Duodenal mucosa (tissue), 2 donors: Measurements from ENCODE around the gene UBAP1L.
A peak's percentile ranks its signal among the peaks of the same experiment; 100 is the strongest.
"Not testable (repeated sequence)": the region's sequence is repeated elsewhere in the genome, so short reads cannot be mapped to it uniquely, and the experiment has no call there.

ENCODE experiments used
- H3K27ac ChIP-seq: one replicate; pipeline ENCODE4 v1.7.0; 2013; ENCODE audit warnings: low read depth, low read length
- H3K27me3 ChIP-seq, 2 donors: one replicate each; pipeline ENCODE4 v1.7.0; 2013; ENCODE audit warnings: low read length in 2 of 2, control low read depth in 1 of 2; ENCODE audit not compliant: insufficient read depth in 2 of 2, control insufficient read depth in 1 of 2
- H3K36me3 ChIP-seq, 2 donors: one replicate each; pipeline ENCODE4 v1.7.0; 2013; ENCODE audit warnings: low read length in 2 of 2, control low read depth in 1 of 2; ENCODE audit not compliant: insufficient read depth in 2 of 2, control insufficient read depth in 1 of 2
- H3K4me1 ChIP-seq, 2 donors: one replicate each; pipeline ENCODE4 v1.7.0; 2013; ENCODE audit warnings: low read length in 2 of 2, control low read depth in 1 of 2; ENCODE audit not compliant: insufficient read depth in 2 of 2, control insufficient read depth in 1 of 2
- H3K4me3 ChIP-seq, 2 donors: one replicate each; pipeline ENCODE4 v1.7.0; 2013; ENCODE audit warnings: low read length in 2 of 2, low read depth in 1 of 2
- H3K9ac ChIP-seq, 2 donors: one replicate each; pipeline ENCODE4 v1.7.0; 2013; ENCODE audit warnings: low read length in 2 of 2, low read depth in 1 of 2
- H3K9me3 ChIP-seq, 2 donors: one replicate each; pipeline ENCODE4 v1.7.0; 2013; ENCODE audit warnings: low read length in 2 of 2, control low read depth in 1 of 2; ENCODE audit not compliant: control insufficient read depth in 1 of 2

UBAP1L gene

DNA sequence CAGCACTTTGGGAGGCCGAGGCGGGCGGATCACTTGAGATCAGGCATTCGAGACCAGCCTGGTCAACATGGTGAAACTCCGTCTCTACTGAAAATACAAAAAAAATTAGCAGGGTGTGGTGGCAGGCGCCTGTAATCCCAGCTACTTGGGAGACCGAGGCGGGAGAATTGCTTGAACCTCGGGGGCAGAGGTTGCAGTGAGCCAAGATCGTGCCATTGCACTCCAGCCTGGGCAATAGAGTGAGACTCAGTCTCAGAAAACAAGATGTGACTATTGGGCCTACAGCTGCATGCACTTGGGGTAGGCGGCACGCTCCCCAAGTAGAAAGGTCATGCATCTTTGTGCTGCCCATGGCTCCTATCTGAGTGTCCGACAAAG lies 21.2 kb downstream of the UBAP1L start:
- not testable (repeated sequence) for H3K9me3 ChIP-seq, H3K9ac ChIP-seq, H3K4me3 ChIP-seq, H3K27ac ChIP-seq, H3K27me3 ChIP-seq
- Histone ChIP-seq H3K4me1 (peaks cover 25 to 36% of the 10 kb centered on the region in 2 donors), H3K36me3 (peaks cover 11 to 12% of the 10 kb centered on the region in 2 donors)

DNA sequence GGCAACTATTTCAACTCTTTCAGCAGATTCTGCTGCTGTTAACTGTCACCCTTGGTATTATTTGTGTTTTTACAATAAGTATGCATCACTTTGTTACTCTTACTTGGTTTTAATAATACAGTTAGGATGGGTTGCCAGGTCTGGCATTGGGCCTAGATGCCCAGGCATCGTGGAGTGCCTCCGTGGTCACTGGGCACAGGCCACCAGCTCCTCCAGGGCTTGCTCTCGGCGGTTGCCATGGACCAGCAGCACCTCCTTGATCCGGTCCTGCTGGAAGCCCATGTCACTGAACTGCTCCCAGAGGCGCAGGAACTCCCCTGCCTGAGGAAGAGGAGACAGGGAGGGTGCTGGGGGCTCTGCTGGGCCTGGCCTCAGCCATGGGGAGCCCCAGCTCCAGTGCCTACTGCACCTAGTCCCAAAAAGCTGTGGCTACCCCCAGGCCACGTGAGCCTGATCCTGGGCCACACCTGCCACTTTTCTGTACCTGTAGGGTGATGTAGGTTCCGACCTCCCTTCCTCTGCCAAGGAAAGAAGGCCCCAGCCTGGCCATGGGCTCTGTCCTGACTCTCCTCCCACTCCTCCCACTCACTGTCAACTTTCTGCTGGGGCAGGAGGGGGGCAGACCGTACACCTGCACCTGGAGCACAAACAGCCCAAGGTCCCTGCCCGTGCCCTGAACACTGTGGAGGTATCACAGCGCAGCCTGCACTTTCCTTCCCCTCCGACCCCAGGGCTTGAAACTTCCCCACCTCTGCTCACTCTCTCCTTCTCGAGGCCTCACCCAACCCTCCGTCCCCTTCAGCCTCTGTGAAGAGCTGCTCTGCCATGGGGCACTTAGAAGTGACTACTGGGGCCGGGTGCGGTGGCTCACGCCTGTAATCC lies 21.8 kb downstream of the UBAP1L start:
- H3K9ac ChIP-seq = no peak overlapping the region
- no peaks in the 10 kb centered on the region for H3K27me3 ChIP-seq
- no peak overlapping the region for H3K27ac ChIP-seq
- no peaks in the 10 kb centered on the region for H3K9me3 ChIP-seq
- H3K4me1 ChIP-seq = peaks cover 32 to 42% of the 10 kb centered on the region in 2 donors
- no peak overlapping the region for H3K4me3 ChIP-seq
- peaks cover 5 to 6% of the 10 kb centered on the region in 2 donors for H3K36me3 ChIP-seq

DNA sequence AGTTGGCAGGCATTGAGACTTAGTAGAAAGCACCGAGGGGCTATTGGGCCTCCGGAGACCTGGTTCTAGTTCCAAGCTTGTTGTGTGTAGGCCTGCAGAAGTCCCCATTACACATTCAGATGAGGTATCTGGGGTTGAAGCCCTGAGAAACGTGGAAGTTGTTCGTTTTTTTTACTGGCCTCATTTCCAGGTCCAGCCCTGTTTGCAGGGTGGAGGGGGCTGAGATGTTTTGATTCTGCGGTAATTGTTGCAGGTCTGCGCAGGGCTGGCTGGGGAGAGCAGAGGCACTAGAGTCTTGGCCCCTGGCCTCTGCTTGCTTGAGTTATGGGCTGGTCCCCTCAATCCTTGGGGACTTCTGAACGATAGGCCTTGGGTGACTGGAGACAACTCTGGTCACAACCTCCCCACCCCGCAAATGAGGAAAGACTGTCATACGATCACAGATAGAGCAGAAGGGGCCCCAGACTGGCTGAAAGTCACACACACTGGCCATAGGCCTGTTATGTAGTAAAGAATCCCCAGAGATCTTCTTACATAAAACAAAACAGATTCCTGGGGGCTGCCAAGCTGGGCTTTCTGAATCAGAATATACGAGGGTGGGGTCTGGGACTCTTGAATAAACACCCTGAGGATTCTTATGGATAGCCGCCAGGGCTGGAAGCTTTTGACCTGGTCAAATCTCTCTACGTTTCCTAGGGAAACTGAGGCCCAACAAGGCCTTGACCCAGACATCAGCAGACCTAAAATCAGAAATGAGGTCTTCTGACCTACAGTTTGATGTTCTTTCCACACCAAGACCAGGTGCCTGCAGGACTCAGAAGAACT lies 22.8 kb downstream of the UBAP1L start:
- H3K27ac ChIP-seq = no peak overlapping the region
- peaks cover 41 to 52% of the 10 kb centered on the region in 2 donors for H3K4me1 ChIP-seq

DNA sequence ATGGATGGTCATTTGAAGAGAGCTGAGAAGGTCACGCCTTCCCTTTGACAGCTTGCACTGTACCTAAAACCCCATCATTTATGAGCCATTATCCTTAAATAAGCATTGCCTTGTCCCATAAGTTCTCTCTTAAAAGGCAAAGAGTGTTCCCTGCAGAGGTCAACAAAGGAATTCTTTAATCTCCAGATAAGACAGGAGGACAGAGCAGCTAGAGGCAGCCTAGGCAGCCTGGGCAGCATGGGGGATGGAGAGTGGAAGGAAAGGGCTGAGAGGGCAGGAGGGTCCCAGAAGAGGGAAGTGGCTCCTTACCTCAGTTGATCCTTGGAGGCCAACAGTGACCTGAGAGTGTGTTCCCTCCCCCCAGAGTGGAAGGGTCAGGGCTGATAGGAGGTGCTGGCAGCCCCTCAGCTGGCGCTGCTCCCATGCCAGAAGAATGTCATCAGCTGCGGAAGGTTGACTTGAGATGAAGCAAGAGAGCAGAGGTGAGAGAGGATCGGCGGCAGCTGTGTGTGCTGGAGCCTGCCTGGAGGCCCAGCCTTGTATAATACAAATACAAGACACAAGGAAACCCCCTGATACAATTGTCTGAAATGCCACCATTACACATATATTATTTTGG lies 25.7 kb downstream of the UBAP1L start:
- Histone ChIP-seq H3K4me1 (peaks cover 40 to 54% of the 10 kb centered on the region in 2 donors), H3K36me3 (no peaks in the 10 kb centered on the region), H3K27ac (peak overlapping the region; percentile 67), H3K9me3 (no peaks in the 10 kb centered on the region), H3K27me3 (no peaks in the 10 kb centered on the region), H3K4me3 (peak overlapping the region in 1 of 2 donors; percentile 30), H3K9ac (peak overlapping the region; percentile 4 to 58)

More for the DNA sequence above, 22.8 kb downstream of the UBAP1L start:
- no peak overlapping the region for H3K9ac ChIP-seq
- H3K27me3 ChIP-seq = no peaks in the 10 kb centered on the region
- no peaks in the 10 kb centered on the region for H3K9me3 ChIP-seq
- H3K4me3 ChIP-seq = no peak overlapping the region
- H3K36me3 ChIP-seq = no peaks in the 10 kb centered on the region

DNA sequence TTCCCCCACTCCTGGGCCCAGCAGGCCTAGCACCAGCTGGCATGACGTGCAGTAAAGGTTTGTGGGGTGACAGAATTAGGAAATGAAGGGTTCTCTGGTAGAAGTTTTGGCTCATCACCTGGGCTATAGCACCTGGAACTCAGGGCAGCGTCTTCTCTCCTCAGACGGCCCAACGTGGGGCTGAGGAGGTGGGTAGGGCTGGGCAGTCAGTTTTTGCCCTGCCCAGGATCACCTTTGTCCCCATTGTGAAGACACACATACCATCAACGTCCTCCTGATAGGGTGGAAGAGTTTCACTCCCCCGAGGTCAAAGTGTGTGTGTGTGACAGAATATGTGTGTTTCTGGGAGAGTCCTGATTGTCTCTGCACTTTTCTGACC lies 26.4 kb downstream of the UBAP1L start:
- Histone ChIP-seq H3K4me1 (peaks cover 38 to 55% of the 10 kb centered on the region in 2 donors), H3K36me3 (no peaks in the 10 kb centered on the region), H3K4me3 (no peak overlapping the region), H3K27me3 (no peaks in the 10 kb centered on the region), H3K9ac (peak overlapping the region; percentile 58 to 63), H3K9me3 (no peaks in the 10 kb centered on the region), H3K27ac (peak overlapping the region; percentile 67)

DNA sequence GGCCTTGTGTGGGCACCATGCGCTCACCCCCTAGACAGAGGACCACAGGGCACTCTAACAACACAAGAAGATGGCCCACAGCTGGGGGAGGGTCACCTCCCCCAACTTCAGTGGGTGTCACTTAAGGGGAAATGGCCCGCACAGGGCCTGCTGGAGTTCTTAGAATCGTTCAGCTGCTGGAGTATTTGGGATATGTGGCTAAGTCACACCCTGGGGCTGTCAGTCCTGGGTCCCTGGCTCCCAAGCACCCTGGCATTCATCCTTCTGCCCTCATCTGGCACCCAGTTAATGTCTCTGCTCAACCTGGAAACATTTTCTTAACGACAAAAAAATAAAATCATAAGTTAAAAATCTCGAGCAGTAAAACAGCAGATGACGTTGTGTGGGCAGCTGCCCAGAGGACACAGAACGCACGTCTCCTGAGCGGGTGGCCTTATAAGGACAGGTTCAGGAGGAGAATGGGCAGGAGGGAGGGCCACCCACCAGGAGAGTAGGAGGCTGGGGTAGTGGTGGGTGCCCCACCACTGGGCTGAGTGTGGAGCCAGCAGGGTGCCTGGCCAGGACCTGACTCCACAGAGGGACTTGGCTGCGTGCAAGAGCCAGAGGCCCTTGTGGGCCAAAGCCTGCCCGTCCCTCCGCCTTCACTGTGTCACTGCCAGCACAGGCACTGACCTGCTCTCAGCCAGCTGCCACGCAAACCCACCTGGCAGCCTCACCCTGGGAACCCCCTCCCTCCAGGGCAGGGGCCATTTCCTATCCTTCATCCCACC lies 26.9 kb downstream of the UBAP1L start:
- H3K4me3 ChIP-seq = no peak overlapping the region
- H3K4me1 ChIP-seq = peaks cover 38 to 61% of the 10 kb centered on the region in 2 donors
- no peaks in the 10 kb centered on the region for H3K9me3 ChIP-seq
- H3K27ac ChIP-seq = peak overlapping the region; percentile 67
- H3K36me3 ChIP-seq = no peaks in the 10 kb centered on the region
- H3K27me3 ChIP-seq = no peaks in the 10 kb centered on the region
- peak overlapping the region; percentile 58 to 63 for H3K9ac ChIP-seq

DNA sequence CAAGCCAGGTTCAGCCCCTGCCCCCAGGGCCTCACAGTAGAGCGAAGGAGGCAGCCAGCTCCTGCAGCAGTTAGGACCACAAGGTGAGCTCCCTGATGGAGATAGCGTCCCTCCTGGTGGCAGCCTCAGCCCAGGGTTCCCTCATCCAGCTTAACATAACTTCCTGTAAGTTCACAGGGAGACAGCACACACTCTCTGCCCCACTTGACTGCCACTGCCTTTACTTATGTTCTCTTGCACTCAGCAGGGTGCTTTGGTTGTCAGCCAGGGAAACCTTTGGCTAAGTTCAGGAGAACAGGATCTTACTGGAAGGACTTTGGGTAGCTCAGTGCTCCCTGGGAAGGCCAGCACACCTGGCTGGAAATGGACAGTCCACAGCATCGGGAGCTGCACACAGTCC lies 27.6 kb downstream of the UBAP1L start:
- H3K4me1 ChIP-seq = peaks cover 44 to 67% of the 10 kb centered on the region in 2 donors
- peak overlapping the region in 1 of 2 donors; percentile 58 for H3K9ac ChIP-seq
- peak overlapping the region; percentile 35 for H3K27ac ChIP-seq
- H3K9me3 ChIP-seq = no peaks in the 10 kb centered on the region
- no peak overlapping the region for H3K4me3 ChIP-seq
- H3K27me3 ChIP-seq = no peaks in the 10 kb centered on the region
- no peaks in the 10 kb centered on the region for H3K36me3 ChIP-seq

DNA sequence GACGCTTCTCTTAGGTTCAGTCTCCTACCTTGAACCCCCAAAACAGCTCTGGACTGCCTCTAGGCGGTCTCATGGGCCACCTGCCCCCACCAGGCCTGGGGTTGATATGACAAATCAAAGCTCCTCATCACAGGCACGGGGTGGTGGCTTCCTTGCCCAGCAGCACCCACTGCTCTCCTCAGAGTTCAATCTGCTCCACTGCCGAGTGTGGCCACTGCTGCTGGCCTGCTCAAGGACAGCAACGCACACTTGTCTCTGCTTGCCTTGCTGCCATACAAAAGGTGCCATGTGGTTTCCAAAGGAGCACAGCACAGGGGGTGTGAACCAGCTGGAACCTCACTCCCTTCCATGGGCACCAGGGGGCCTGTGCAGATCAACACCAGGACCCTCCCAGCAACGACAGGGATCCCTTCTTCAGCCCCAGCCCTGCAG lies 28.3 kb downstream of the UBAP1L start:
- no peak overlapping the region for H3K27ac ChIP-seq
- peaks cover 51 to 73% of the 10 kb centered on the region in 2 donors for H3K4me1 ChIP-seq
- no peak overlapping the region for H3K4me3 ChIP-seq
- no peaks in the 10 kb centered on the region for H3K27me3 ChIP-seq
- no peaks in the 10 kb centered on the region for H3K9me3 ChIP-seq
- no peak overlapping the region for H3K9ac ChIP-seq
- no peaks in the 10 kb centered on the region for H3K36me3 ChIP-seq

DNA sequence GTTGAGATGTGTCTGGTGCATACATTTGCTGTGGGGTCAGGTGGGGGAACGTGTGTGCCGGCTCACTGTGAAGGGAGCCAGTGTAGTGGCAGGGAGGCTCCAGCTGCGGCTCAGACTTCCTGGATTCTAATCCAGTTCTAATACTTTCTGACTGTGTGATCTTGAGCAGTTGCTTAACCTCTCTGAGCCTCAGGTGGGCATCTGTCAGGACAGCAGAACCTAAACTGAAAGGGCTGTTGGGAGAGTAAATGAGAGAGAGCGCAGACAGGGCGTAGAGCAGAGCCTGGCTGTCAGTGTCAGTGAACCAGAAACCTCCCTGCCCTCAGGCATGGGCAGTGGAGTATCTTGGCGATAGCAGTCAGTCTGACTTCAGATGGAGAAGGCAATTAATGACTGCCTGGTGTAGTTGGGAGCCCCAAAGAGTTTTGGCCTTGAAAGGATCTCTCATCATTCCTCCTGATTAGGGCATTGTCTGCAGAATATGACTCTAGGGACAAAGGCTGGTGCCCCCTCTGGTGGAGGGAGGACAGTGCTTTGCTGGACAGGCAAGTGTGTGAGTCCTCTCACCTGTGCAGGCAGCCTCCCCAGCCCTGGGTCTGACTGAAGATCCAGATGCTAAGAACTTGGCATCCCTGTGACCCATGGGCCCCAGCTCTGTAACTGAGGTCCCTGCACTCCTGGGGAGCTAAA lies 28.9 kb downstream of the UBAP1L start:
- no peaks in the 10 kb centered on the region for H3K36me3 ChIP-seq
- H3K27ac ChIP-seq = no peak overlapping the region
- H3K4me3 ChIP-seq = no peak overlapping the region
- no peak overlapping the region for H3K9ac ChIP-seq
- H3K4me1 ChIP-seq = peaks cover 52 to 73% of the 10 kb centered on the region in 2 donors
- no peaks in the 10 kb centered on the region for H3K27me3 ChIP-seq
- no peaks in the 10 kb centered on the region for H3K9me3 ChIP-seq
